ENCODE measurements around the gene NRXN2. TPM values are rescaled to one million over a fixed set of nuclear protein-coding genes. Genes with fewer than 3 reads are reported as not detected.

The NRXN2 gene
- total and polyA plus RNA-seq, 2 donors (not counting 3 experiments of a cell fraction or from before 2014, with no cell fraction given), result not detected

- Histone ChIP-seq H3K4me2 (ENCODE audit: insufficient read depth, low read length) (no peak overlapping the region), H4K20me1 (replicated peaks; ENCODE audit: control insufficient read depth, extremely low read depth, insufficient read depth, low read length) (no peaks in the 10 kb centered on the region), H3K4me3 (replicated peaks in 1 of 3; ENCODE audit: insufficient read depth in 1 of 3, low read depth in 1 of 3, low read length in 3 of 3) (no peak overlapping the region), H3K36me3 (ENCODE audit: control insufficient read depth in 2 of 2, extremely low read depth in 1 of 2, insufficient read depth in 2 of 2, low read length in 2 of 2) (no peaks in the 10 kb centered on the region), H2AFZ (ENCODE audit: low read depth, low read length) (no peak overlapping the region), H3K4me1 (ENCODE audit: control insufficient read depth, extremely low read depth, insufficient read depth, low read length) (no peaks in the 10 kb centered on the region), H3K27me3 (ENCODE audit: control insufficient read depth in 2 of 2, insufficient read depth in 2 of 2, low read length in 2 of 2) (no peaks in the 10 kb centered on the region), H3K9me3 (replicated peaks; ENCODE audit: control insufficient read depth, insufficient read depth, low read length) (no peaks in the 10 kb centered on the region), H3K27ac (ENCODE audit: insufficient read depth, low read depth, low read length) (no peak overlapping the region), H3K9ac (replicated peaks; ENCODE audit: extremely low read depth, insufficient read depth, low read length) (no peak overlapping the region), H3K79me2 (ENCODE audit: control insufficient read depth, insufficient read depth, low read length) (no peaks in the 10 kb centered on the region), H3K9me1 (replicated peaks; ENCODE audit: control insufficient read depth, extremely low read depth, insufficient read depth, low read length) (no peaks in the 10 kb centered on the region)
- DNase-seq (ENCODE audit: low read depth, low spot score) (no peak), FAIRE-seq (no peak)
- no TSS peak for BruUV-seq (replicated peaks)
- intact Hi-C loops (cut with micrococcal nuclease) (no loop called here), dilution Hi-C loops (cut with MboI; ENCODE audit: extremely low pct_ligation_motif_present, low sequenced_read_pairs) (no loop called here)
- ChIA-PET POLR2A (no interaction called here), CTCF (interaction anchor here (1.1 to 1.4 kb wide), 2 partner anchors 88 to 90 kb away, joined by 3 read pairs; no protein-coding TSS in a partner anchor)
- no peak for TF ChIP-seq FOS (IDR thresholded peaks at IDR 0.05; ENCODE audit: borderline replicate concordance, insufficient read depth, low read length)
Observed at GRCh38 chr11:64560941-64561340, 162.1 kb downstream of the NRXN2 start.

DNA sequence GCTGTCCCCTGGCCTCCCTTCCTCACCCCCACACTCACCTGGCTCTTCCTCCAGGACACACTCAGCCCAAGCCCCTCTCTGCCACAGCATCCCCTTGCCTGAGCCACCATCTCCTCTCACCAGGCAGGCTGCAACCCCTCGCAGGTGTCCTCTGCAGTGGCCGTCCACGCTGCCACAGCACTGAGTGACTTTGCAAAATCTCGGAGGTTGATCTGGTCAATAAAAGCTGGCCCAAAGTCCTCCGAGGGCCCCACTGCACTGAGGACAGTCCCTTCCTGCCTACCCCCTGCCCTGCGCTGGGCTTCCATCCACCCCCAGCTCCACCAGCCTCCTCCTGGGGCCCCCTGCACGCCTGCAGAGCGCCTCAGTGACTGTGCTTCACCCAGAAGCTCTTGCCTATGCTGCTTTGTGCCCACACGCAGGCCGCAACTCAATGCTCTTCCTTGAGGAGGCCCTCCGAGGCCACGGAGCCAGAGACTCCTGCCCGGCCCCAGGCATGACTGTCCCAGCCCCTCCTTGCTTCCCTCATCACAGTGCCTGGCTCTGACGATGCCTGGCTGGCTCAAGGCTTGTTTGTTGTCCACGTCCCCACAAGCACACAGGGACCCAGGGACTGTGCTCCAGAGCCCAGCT, 162.7 kb downstream of the NRXN2 start:
- H3K9me3 ChIP-seq (replicated peaks; ENCODE audit: control insufficient read depth, insufficient read depth, low read length), result no peaks in the 10 kb centered on the region
- H4K20me1 ChIP-seq (replicated peaks; ENCODE audit: control insufficient read depth, extremely low read depth, insufficient read depth, low read length), result no peaks in the 10 kb centered on the region
- H2AFZ ChIP-seq (ENCODE audit: low read depth, low read length), result no peak overlapping the region
- TF ChIP-seq EZH2 (IDR thresholded peaks at IDR 0.05; ENCODE audit: borderline replicate concordance, low read depth, low read length, severe bottlenecking) (no peak), MYC (IDR thresholded peaks at IDR 0.05; ENCODE audit: low read depth, low read length) (no peak), JUN (IDR thresholded peaks at IDR 0.05; ENCODE audit: borderline replicate concordance, insufficient read depth, insufficient read length, low read depth) (no peak), POLR2A (IDR thresholded peaks at IDR 0.05; ENCODE audit: low read depth, low read length) (no peak), CTCF (IDR thresholded peaks at IDR 0.05; ENCODE audit: extremely low read depth in 1 of 2, insufficient read depth in 1 of 2, low read depth in 1 of 2, low read length in 2 of 2) (no peak), FOS (IDR thresholded peaks at IDR 0.05; ENCODE audit: borderline replicate concordance, insufficient read depth, low read length) (no peak), MAX (IDR thresholded peaks at IDR 0.05; ENCODE audit: insufficient read depth, insufficient read length) (no peak), GATA2 (IDR thresholded peaks at IDR 0.05; ENCODE audit: insufficient read depth, insufficient read length, low read depth, low read length) (no peak)
- BruUV-seq (replicated peaks), result no TSS peak
- H3K4me3 ChIP-seq (replicated peaks in 1 of 3; ENCODE audit: insufficient read depth in 1 of 3, low read depth in 1 of 3, low read length in 3 of 3), result no peak overlapping the region
- H3K9ac ChIP-seq (replicated peaks; ENCODE audit: extremely low read depth, insufficient read depth, low read length), result no peak overlapping the region
- POLR2A ChIA-PET, result no interaction called here
- FAIRE-seq (no peak), DNase-seq (ENCODE audit: low read depth, low spot score) (no peak)
- H3K9me1 ChIP-seq (replicated peaks; ENCODE audit: control insufficient read depth, extremely low read depth, insufficient read depth, low read length), result no peaks in the 10 kb centered on the region
- no peaks in the 10 kb centered on the region for H3K4me1 ChIP-seq (ENCODE audit: control insufficient read depth, extremely low read depth, insufficient read depth, low read length)
- H3K36me3 ChIP-seq (ENCODE audit: control insufficient read depth in 2 of 2, extremely low read depth in 1 of 2, insufficient read depth in 2 of 2, low read length in 2 of 2), result no peaks in the 10 kb centered on the region
- no peak overlapping the region for H3K27ac ChIP-seq (ENCODE audit: insufficient read depth, low read depth, low read length)
- H3K4me2 ChIP-seq (ENCODE audit: insufficient read depth, low read length), result no peak overlapping the region
- CTCF ChIA-PET, result interaction anchor here (1.1 to 1.4 kb wide), 2 partner anchors 89 to 91 kb away, joined by 3 read pairs; no protein-coding TSS in a partner anchor
- dilution Hi-C loops (cut with MboI; ENCODE audit: extremely low pct_ligation_motif_present, low sequenced_read_pairs), result no loop called here
- H3K27me3 ChIP-seq (ENCODE audit: control insufficient read depth in 2 of 2, insufficient read depth in 2 of 2, low read length in 2 of 2), result no peaks in the 10 kb centered on the region
- no peaks in the 10 kb centered on the region for H3K79me2 ChIP-seq (ENCODE audit: control insufficient read depth, insufficient read depth, low read length)
- intact Hi-C loops (cut with micrococcal nuclease), result no loop called here

Data from endothelial cell of umbilical vein (primary cell).